Parathyroid adenoma (tissue), 2 donors: ENCODE data around the gene PIAS1.

ENCODE experiments used
- H2AFZ ChIP-seq: fragments of 300-600 bp; sonication (generic); one replicate; pipeline ENCODE4 v1.7.0; 2017; ENCODE audit warnings: antibody characterized with exemption, mild to moderate bottlenecking
- H3K27ac ChIP-seq: fragments of 300-600 bp; sonication (generic); one replicate; pipeline ENCODE4 v1.7.0; 2017
- H3K27me3 ChIP-seq: fragments of 300-600 bp; sonication (generic); one replicate; pipeline ENCODE4 v1.7.0; 2017; ENCODE audit warnings: low read length; ENCODE audit not compliant: control insufficient read depth, insufficient read depth
- H3K36me3 ChIP-seq: fragments of 300-600 bp; sonication (generic); one replicate; pipeline ENCODE4 v1.7.0; 2017; ENCODE audit warnings: low read length; ENCODE audit not compliant: control insufficient read depth, insufficient read depth
- H3K4me1 ChIP-seq: fragments of 300-600 bp; sonication (generic); one replicate; pipeline ENCODE4 v1.7.0; 2017; ENCODE audit warnings: control low read depth
- H3K4me2 ChIP-seq: fragments of 300-600 bp; sonication (generic); one replicate; pipeline ENCODE4 v1.7.0; 2017; ENCODE audit warnings: low read length
- H3K4me3 ChIP-seq: fragments of 300-600 bp; sonication (generic); one replicate; pipeline ENCODE4 v1.7.0; 2017; ENCODE audit warnings: low read depth, low read length
- H3K79me2 ChIP-seq: fragments of 300-600 bp; sonication (generic); one replicate; pipeline ENCODE4 v1.7.0; 2017; ENCODE audit warnings: control low read depth
- H3K9ac ChIP-seq: fragments of 300-600 bp; sonication (generic); one replicate; pipeline ENCODE4 v1.7.0; 2017; ENCODE audit warnings: mild to moderate bottlenecking
- H3K9me3 ChIP-seq: fragments of 300-600 bp; sonication (generic); one replicate; pipeline ENCODE4 v1.7.0; 2017; ENCODE audit warnings: low read length; ENCODE audit not compliant: control insufficient read depth
- TF ChIP-seq, protein P1 (sequence below): fragments of 300-600 bp; sonication (generic); IDR thresholded peaks from one replicate; pipeline ENCODE4 v1.7.0; 2017; ENCODE audit warnings: antibody characterized with exemption, mild to moderate bottlenecking
- donor health status: primary hyperparathyroidism.

The PIAS1 gene

GRCh38 chr15:68015244-68015643 is 38.9 kb upstream of the PIAS1 start:
- Histone ChIP-seq H3K4me3 (no peak overlapping the region), H3K79me2 (no peaks in the 10 kb centered on the region), H3K9me3 (no peaks in the 10 kb centered on the region), H2AFZ (no peak overlapping the region), H3K4me2 (no peak overlapping the region), H3K27ac (no peak overlapping the region), H3K4me1 (no peaks in the 10 kb centered on the region), H3K9ac (no peak overlapping the region), H3K36me3 (no peaks in the 10 kb centered on the region), H3K27me3 (no peaks in the 10 kb centered on the region)
- TF ChIP-seq, protein P1, sequence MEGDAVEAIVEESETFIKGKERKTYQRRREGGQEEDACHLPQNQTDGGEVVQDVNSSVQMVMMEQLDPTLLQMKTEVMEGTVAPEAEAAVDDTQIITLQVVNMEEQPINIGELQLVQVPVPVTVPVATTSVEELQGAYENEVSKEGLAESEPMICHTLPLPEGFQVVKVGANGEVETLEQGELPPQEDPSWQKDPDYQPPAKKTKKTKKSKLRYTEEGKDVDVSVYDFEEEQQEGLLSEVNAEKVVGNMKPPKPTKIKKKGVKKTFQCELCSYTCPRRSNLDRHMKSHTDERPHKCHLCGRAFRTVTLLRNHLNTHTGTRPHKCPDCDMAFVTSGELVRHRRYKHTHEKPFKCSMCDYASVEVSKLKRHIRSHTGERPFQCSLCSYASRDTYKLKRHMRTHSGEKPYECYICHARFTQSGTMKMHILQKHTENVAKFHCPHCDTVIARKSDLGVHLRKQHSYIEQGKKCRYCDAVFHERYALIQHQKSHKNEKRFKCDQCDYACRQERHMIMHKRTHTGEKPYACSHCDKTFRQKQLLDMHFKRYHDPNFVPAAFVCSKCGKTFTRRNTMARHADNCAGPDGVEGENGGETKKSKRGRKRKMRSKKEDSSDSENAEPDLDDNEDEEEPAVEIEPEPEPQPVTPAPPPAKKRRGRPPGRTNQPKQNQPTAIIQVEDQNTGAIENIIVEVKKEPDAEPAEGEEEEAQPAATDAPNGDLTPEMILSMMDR: no peak

DNA sequence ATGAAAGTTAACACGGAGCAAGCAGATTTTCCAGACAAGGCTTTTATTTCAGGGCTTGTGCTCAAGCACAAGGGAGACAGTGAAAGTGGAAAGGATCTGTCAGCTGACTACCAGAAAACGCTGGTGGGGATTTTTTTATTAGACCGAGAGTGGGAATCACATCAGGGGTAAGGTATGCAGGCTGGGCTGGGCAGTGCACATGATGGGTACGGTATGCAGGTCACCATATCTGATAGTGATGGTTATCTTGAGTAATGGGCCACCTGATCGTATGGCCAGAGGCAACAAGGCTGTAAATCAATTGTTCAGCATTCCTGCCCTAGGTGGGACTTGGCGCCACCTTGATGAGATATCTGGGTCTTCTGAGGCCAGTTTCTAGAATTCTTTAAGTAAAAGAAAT is 36.9 kb upstream of the PIAS1 start:
- Histone ChIP-seq H3K9me3 (no peaks in the 10 kb centered on the region), H3K4me1 (no peaks in the 10 kb centered on the region), H3K36me3 (no peaks in the 10 kb centered on the region), H3K27me3 (no peaks in the 10 kb centered on the region), H3K4me2 (no peak overlapping the region), H3K4me3 (no peak overlapping the region), H2AFZ (no peak overlapping the region), H3K9ac (no peak overlapping the region), H3K79me2 (no peaks in the 10 kb centered on the region), H3K27ac (no peak overlapping the region)
- TF ChIP-seq, protein P1: no peak

DNA sequence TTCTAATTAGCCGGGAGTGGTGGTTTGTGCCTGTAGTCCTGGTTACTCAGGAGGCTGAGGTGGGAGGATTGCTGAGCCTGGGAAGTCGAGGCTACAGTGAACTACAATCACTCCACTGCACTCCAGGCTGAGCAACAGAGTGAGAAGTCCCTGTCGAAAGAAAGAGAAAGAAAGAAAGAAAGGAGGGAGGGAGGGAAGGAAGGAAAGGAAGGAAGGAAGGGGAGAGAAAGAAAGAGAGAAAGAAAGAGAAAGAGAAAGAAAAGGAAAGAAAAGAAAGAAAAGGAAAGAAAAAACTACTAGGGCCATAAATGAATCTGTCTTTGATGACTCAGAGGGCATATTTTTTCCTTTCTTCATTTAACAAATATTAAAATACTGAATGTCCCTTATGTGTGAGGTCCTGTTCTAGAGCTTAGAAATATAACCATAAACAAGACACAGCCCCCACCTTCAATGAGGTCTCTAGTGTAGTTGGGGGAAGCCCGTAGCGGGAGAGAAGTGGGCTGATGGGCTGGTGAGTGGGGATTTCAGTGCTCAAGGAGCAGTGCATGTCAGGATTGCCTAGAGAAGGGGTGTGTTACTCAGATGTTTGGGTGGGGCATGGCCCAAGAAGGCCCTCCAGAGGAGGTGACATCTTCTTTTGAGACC is 35.2 kb upstream of the PIAS1 start:
- H3K36me3 ChIP-seq: no peaks in the 10 kb centered on the region
- H3K27ac ChIP-seq: no peak overlapping the region
- H3K4me2 ChIP-seq: no peak overlapping the region
- TF ChIP-seq, protein P1: no peak
- H3K9me3 ChIP-seq: no peaks in the 10 kb centered on the region
- H2AFZ ChIP-seq: no peak overlapping the region
- no peak overlapping the region for H3K4me3 ChIP-seq
- H3K79me2 ChIP-seq: no peaks in the 10 kb centered on the region
- H3K9ac ChIP-seq: no peak overlapping the region
- H3K27me3 ChIP-seq: no peaks in the 10 kb centered on the region
- no peaks in the 10 kb centered on the region for H3K4me1 ChIP-seq

- H3K79me2 ChIP-seq: no peaks in the 10 kb centered on the region
- no peaks in the 10 kb centered on the region for H3K9me3 ChIP-seq
- no peak overlapping the region for H2AFZ ChIP-seq
- no peaks in the 10 kb centered on the region for H3K27me3 ChIP-seq
- no peak overlapping the region for H3K9ac ChIP-seq
- no peaks in the 10 kb centered on the region for H3K4me1 ChIP-seq
- no peaks in the 10 kb centered on the region for H3K36me3 ChIP-seq
- no peak overlapping the region for H3K27ac ChIP-seq
- H3K4me3 ChIP-seq: no peak overlapping the region
- no peak overlapping the region for H3K4me2 ChIP-seq
- TF ChIP-seq, protein P1: no peak
Measured at GRCh38 chr15:68019814-68020525, 34.1 kb upstream of the PIAS1 start.

DNA sequence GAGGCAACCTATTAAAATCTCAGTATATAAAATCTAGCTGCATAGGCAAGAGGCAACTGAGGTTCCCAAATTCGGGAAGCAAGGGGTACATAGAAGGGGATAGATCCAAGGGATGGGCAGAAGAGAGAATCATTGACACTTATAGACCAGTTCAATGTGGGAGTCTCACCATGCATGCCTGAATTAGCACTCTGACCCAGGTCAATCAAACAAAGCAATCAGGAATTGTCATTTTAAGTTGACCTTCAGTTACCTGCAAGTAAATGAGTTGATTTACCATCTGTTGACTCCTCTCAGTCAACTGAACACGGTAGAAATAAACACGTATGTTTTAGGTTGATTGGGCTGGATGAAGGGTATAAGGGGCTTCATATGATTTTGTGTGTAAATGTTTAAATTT is 33.4 kb upstream of the PIAS1 start:
- TF ChIP-seq, protein P1: no peak
- no peak overlapping the region for H3K9ac ChIP-seq
- H3K27ac ChIP-seq: no peak overlapping the region

More for the DNA sequence above, 33.4 kb upstream of the PIAS1 start:
- Histone ChIP-seq H3K36me3 (no peaks in the 10 kb centered on the region), H3K4me3 (no peak overlapping the region), H3K27me3 (no peaks in the 10 kb centered on the region), H3K4me2 (no peak overlapping the region), H3K9me3 (no peaks in the 10 kb centered on the region), H3K4me1 (no peaks in the 10 kb centered on the region), H2AFZ (no peak overlapping the region), H3K79me2 (no peaks in the 10 kb centered on the region)
